Measurements from ENCODE around the gene ELP6. TPM values are rescaled to one million over a fixed set of nuclear protein-coding genes. Genes with fewer than 3 reads are reported as not detected.
A peak's percentile ranks its signal among the peaks of the same experiment; 100 is the strongest.

ELP6 gene
- polyA plus RNA-seq (ENCODE audit: insufficient read length in 4 of 4): 10 to 100 TPM; 33.3 to 48.2 (median 39.4) TPM

- peak; percentile 91 to 97 (median 94) for DNase-seq (ENCODE audit: low read depth in 4 of 4, low spot score in 3 of 4)
These were observed at the start of gene ELP6 for GRCh38 chr3:47513125-47513929. Gene ELP6 (minus strand): TSS chr3:47513712. CDS start chr3:47513590, 122 bp downstream.

- DNase-seq (ENCODE audit: low read depth in 4 of 4, low spot score in 3 of 4): no peak
These were observed 42.8 kb upstream of the ELP6 start for GRCh38 chr3:47556351-47556750.

GRCh38 chr3:47554335-47554734, 40.8 kb upstream of the ELP6 start:
- no peak for DNase-seq (ENCODE audit: low read depth in 4 of 4, low spot score in 3 of 4)

- DNase-seq (ENCODE audit: low read depth in 4 of 4, low spot score in 3 of 4): no peak
These were observed 39.9 kb upstream of the ELP6 start for GRCh38 chr3:47553407-47553806.

- DNase-seq (ENCODE audit: low read depth in 4 of 4, low spot score in 3 of 4): peak in 2 of 4 donors; percentile 16 to 42
These were observed 29.1 kb upstream of the ELP6 start for GRCh38 chr3:47542471-47543173.

GRCh38 chr3:47541583-47542108, 28.1 kb upstream of the ELP6 start:
- no peak for DNase-seq (ENCODE audit: low read depth in 4 of 4, low spot score in 3 of 4)

GRCh38 chr3:47540281-47540680, 26.8 kb upstream of the ELP6 start:
- DNase-seq (ENCODE audit: low read depth in 4 of 4, low spot score in 3 of 4): no peak

- no peak for DNase-seq (ENCODE audit: low read depth in 4 of 4, low spot score in 3 of 4)
These were observed 23.5 kb upstream of the ELP6 start for GRCh38 chr3:47536967-47537366.

GRCh38 chr3:47536221-47536891, 22.8 kb upstream of the ELP6 start:
- no peak for DNase-seq (ENCODE audit: low read depth in 4 of 4, low spot score in 3 of 4)

GRCh38 chr3:47533996-47534454, 20.5 kb upstream of the ELP6 start:
- no peak for DNase-seq (ENCODE audit: low read depth in 4 of 4, low spot score in 3 of 4)

GRCh38 chr3:47533481-47533880, 20.0 kb upstream of the ELP6 start:
- no peak for DNase-seq (ENCODE audit: low read depth in 4 of 4, low spot score in 3 of 4)

GRCh38 chr3:47527952-47528725, 14.6 kb upstream of the ELP6 start:
- no peak for DNase-seq (ENCODE audit: low read depth in 4 of 4, low spot score in 3 of 4)

GRCh38 chr3:47525617-47526016, 12.1 kb upstream of the ELP6 start:
- no peak for DNase-seq (ENCODE audit: low read depth in 4 of 4, low spot score in 3 of 4)

GRCh38 chr3:47523310-47524073, 10.0 kb upstream of the ELP6 start:
- no peak for DNase-seq (ENCODE audit: low read depth in 4 of 4, low spot score in 3 of 4)

- DNase-seq (ENCODE audit: low read depth in 4 of 4, low spot score in 3 of 4): peak; percentile 67 to 77 (median 72)
These were observed 8.8 kb upstream of the ELP6 start for GRCh38 chr3:47522082-47522987.

GRCh38 chr3:47520756-47521155, 7.2 kb upstream of the ELP6 start:
- DNase-seq (ENCODE audit: low read depth in 4 of 4, low spot score in 3 of 4): no peak

GRCh38 chr3:47517937-47518336, 4.4 kb upstream of the ELP6 start:
- DNase-seq (ENCODE audit: low read depth in 4 of 4, low spot score in 3 of 4): no peak

- DNase-seq (ENCODE audit: low read depth in 4 of 4, low spot score in 3 of 4): peak in 1 of 4 donors; percentile 12
These were observed 2.4 kb upstream of the ELP6 start for GRCh38 chr3:47515864-47516319.

Measured in left renal pelvis (tissue), 4 donors.